Sigmoid colon (tissue), 3 donors: ENCODE measurements around the gene PRDM11.

Experiments used
- CTCF ChIP-seq, 4 experiments: fragments of 450-650 bp in 3 of 4; fragments of 200-600 bp in 1 of 4; IDR thresholded peaks; one replicate each; pipeline ENCODE4 v1.5.1; 2016 to 2019; ENCODE audit warnings: antibody characterized with exemption in 4 of 4, mild to moderate bottlenecking in 3 of 4, moderate library complexity in 2 of 4
- POLR2A ChIP-seq, 2 donors: fragments of 450-650 bp; IDR thresholded peaks; one replicate each; pipeline ENCODE4 v1.6.1; 2016; ENCODE audit warnings: antibody characterized with exemption in 2 of 2, mild to moderate bottlenecking in 2 of 2, moderate library complexity in 2 of 2

- TF ChIP-seq CTCF (IDR thresholded peaks at IDR 0.05) (no peak), POLR2A (IDR thresholded peaks at IDR 0.05) (no peak)
Observed at GRCh38 chr11:45178223-45178622, 31.8 kb downstream of the PRDM11 start.
